Hepatocyte (in vitro differentiated cells): ENCODE results near the gene GART. TPM values are rescaled to one million over a fixed set of nuclear protein-coding genes. Genes with fewer than 3 reads are reported as not detected.

ENCODE experiments used
- DNase-seq: peaks from one replicate; pipeline ENCODE4 v3.0.0-alpha.2; 2016; ENCODE audit warnings: low spot score
- H2AFZ ChIP-seq: fragments of 200-600 bp; sonication (generic); 2 replicates; pipeline ENCODE4 v1.6.0; 2016; ENCODE audit warnings: antibody characterized with exemption, mild to moderate bottlenecking
- H3K27ac ChIP-seq: fragments of 200-600 bp; sonication (generic); 2 replicates; pipeline ENCODE4 v1.5.1; 2016; ENCODE audit warnings: mild to moderate bottlenecking
- H3K27me3 ChIP-seq: fragments of 200-600 bp; sonication (generic); 2 replicates; pipeline ENCODE4 v1.6.1; 2016
- H3K36me3 ChIP-seq: fragments of 200-600 bp; sonication (generic); replicated peaks from 2 replicates; pipeline ENCODE4 v1.5.1; 2016; ENCODE audit warnings: low read depth; ENCODE audit not compliant: insufficient read depth
- H3K4me1 ChIP-seq: fragments of 200-600 bp; sonication (generic); 2 replicates; pipeline ENCODE4 v1.5.1; 2016; ENCODE audit warnings: mild to moderate bottlenecking, moderate library complexity; ENCODE audit not compliant: insufficient read depth
- H3K4me2 ChIP-seq: fragments of 200-600 bp; sonication (generic); 2 replicates; pipeline ENCODE4 v1.6.0; 2016
- H3K4me3 ChIP-seq: fragments of 200-600 bp; sonication (generic); 2 replicates; pipeline ENCODE4 v1.5.1; 2016; ENCODE audit warnings: mild to moderate bottlenecking
- H3K79me2 ChIP-seq: fragments of 200-600 bp; sonication (generic); 2 replicates; pipeline ENCODE4 v1.6.0; 2017; ENCODE audit warnings: mild to moderate bottlenecking
- H3K9me2 ChIP-seq: fragments of 200-600 bp; sonication (generic); replicated peaks from 2 replicates; pipeline ENCODE4 v1.6.0; 2017; ENCODE audit warnings: mild to moderate bottlenecking; ENCODE audit not compliant: insufficient read depth
- H3K9me3 ChIP-seq: fragments of 200-600 bp; sonication (generic); 2 replicates; pipeline ENCODE4 v1.5.1; 2016; ENCODE audit warnings: low read depth, mild to moderate bottlenecking
- H4K20me1 ChIP-seq: fragments of 200-600 bp; sonication (generic); 2 replicates; pipeline ENCODE4 v1.6.0; 2016; ENCODE audit warnings: mild to moderate bottlenecking; ENCODE audit not compliant: insufficient read depth, poor library complexity, severe bottlenecking
- CTCF ChIP-seq: fragments of 200-600 bp; sonication (generic); IDR thresholded peaks from 2 replicates; pipeline ENCODE4 v1.5.1; 2016; ENCODE audit warnings: antibody characterized with exemption, mild to moderate bottlenecking; ENCODE audit not compliant: poor library complexity
- EZH2 ChIP-seq: fragments of 200-600 bp; sonication (generic); IDR thresholded peaks from 2 replicates; pipeline ENCODE4 v1.6.1; 2016; ENCODE audit warnings: antibody characterized with exemption, mild to moderate bottlenecking, borderline replicate concordance
- EZH2phosphoT487 ChIP-seq: fragments of 200-600 bp; sonication (generic); IDR thresholded peaks from one replicate; pipeline ENCODE4 v1.6.1; 2018; ENCODE audit warnings: antibody characterized with exemption, mild to moderate bottlenecking, low read depth, moderate library complexity; ENCODE audit not compliant: unreplicated experiment, severe bottlenecking
- WGBS: methylation state at CpG from one replicate; pipeline ENCODE4 v1.1.6; 2016; ENCODE audit warnings: low lambda C conversion rate; ENCODE audit errors: missing lambda C conversion rate; 5-methylcytosine and 5-hydroxymethylcytosine counted together
- polyA plus RNA-seq: library from polyadenylated mRNA; unstranded; fragments of >200 nt; fragmentation: Nextera tagmentation; extraction: Ambion mirVana; gene quantifications from 2 replicates; pipeline ENCODE4 v1.2.1, GENCODE V29; 2016
- total RNA-seq: library from RNA; depleted of rRNA; stranded (reverse); fragments of >200 nt; gene quantifications from 2 replicates; pipeline ENCODE4 v1.2.3, GENCODE V29; 2014

GART gene
- total and polyA plus RNA-seq, 2 experiments from 2014 or later, result 41.6 to 83.3 TPM

- TF ChIP-seq CTCF (no peak), EZH2phosphoT487 (no peak), EZH2 (no peak)
- Histone ChIP-seq H3K27ac (no peak overlapping the region), H4K20me1 (peaks cover 99% of the 10 kb centered on the region), H3K79me2 (peaks cover 98% of the 10 kb centered on the region), H3K9me3 (no peaks in the 10 kb centered on the region), H3K36me3 (no peaks in the 10 kb centered on the region), H2AFZ (no peak overlapping the region), H3K4me2 (no peak overlapping the region), H3K9me2 (no peaks in the 10 kb centered on the region), H3K4me1 (no peaks in the 10 kb centered on the region), H3K4me3 (no peak overlapping the region), H3K27me3 (no peaks in the 10 kb centered on the region)
- WGBS, result 99% methylated on average over 24 of the region's 24 CpGs
- no peak for DNase-seq
Measured at GRCh38 chr21:33552093-33552998, 10.4 kb upstream of the GART start.

GRCh38 chr21:33551664-33552063 lies 9.7 kb upstream of the GART start:
- no peak overlapping the region for H3K4me2 ChIP-seq
- no peak for TF ChIP-seq EZH2phosphoT487
- no peak for TF ChIP-seq CTCF
- TF ChIP-seq EZH2, result no peak
- peaks cover 98% of the 10 kb centered on the region for H3K79me2 ChIP-seq
- no peaks in the 10 kb centered on the region for H3K4me1 ChIP-seq
- no peak overlapping the region for H2AFZ ChIP-seq
- no peaks in the 10 kb centered on the region for H3K36me3 ChIP-seq
- no peak for DNase-seq
- H3K4me3 ChIP-seq, result no peak overlapping the region
- H3K9me2 ChIP-seq, result no peaks in the 10 kb centered on the region
- WGBS, result 95% methylated on average over 2 of the region's 2 CpGs
- H3K9me3 ChIP-seq, result no peaks in the 10 kb centered on the region
- H3K27me3 ChIP-seq, result no peaks in the 10 kb centered on the region
- no peak overlapping the region for H3K27ac ChIP-seq
- H4K20me1 ChIP-seq, result peaks cover 99% of the 10 kb centered on the region

GRCh38 chr21:33550772-33551660 lies 9.1 kb upstream of the GART start:
- Histone ChIP-seq H2AFZ (no peak overlapping the region), H3K9me2 (no peaks in the 10 kb centered on the region), H3K4me3 (no peak overlapping the region), H3K4me1 (peaks cover under 1% of the 10 kb centered on the region), H3K27me3 (no peaks in the 10 kb centered on the region), H4K20me1 (peaks cover 99% of the 10 kb centered on the region), H3K27ac (no peak overlapping the region), H3K9me3 (no peaks in the 10 kb centered on the region), H3K4me2 (no peak overlapping the region), H3K36me3 (no peaks in the 10 kb centered on the region), H3K79me2 (peaks cover 98% of the 10 kb centered on the region)
- TF ChIP-seq EZH2phosphoT487 (no peak), EZH2 (no peak), CTCF (no peak)
- 98% methylated on average over 23 of the region's 23 CpGs for WGBS
- DNase-seq, result no peak
